Keratinocyte (primary cell): ENCODE results near the gene OR5K2. TPM values are rescaled to one million over a fixed set of nuclear protein-coding genes. Genes with fewer than 3 reads are reported as not detected.
A peak's percentile ranks its signal among the peaks of the same experiment; 100 is the strongest.

Source experiments
- DNase-seq: peaks from one replicate; pipeline ENCODE4 v3.0.0-alpha.2; 2011; ENCODE audit warnings: low read depth, missing footprints, low spot score
- FAIRE-seq: peaks from 2 replicates; lab custom pipeline; 2011; peaks lifted over from hg19 to GRCh38; lab: Jason Lieb, UNC
- H2AFZ ChIP-seq: 2 replicates; pipeline ENCODE4 v1.6.0; 2012; ENCODE audit warnings: low read length, control low read depth, inconsistent platforms; ENCODE audit not compliant: control insufficient read depth
- H3K27ac ChIP-seq: 2 replicates; pipeline ENCODE4 v1.5.1; 2011; ENCODE audit warnings: low read length; ENCODE audit not compliant: control insufficient read depth, insufficient read depth
- H3K27me3 ChIP-seq: 3 replicates; pipeline ENCODE4 v1.6.0; 2011; ENCODE audit warnings: low read length; ENCODE audit not compliant: control insufficient read depth, insufficient read depth; ENCODE audit errors: extremely low read depth
- H3K36me3 ChIP-seq, 2 experiments: 2 replicates in 1 of 2; 3 replicates in 1 of 2; pipeline ENCODE4 v1.5.1; 2011; ENCODE audit warnings: low read length in 2 of 2, mild to moderate bottlenecking in 1 of 2; ENCODE audit not compliant: control insufficient read depth in 2 of 2, insufficient read depth in 2 of 2; ENCODE audit errors: extremely low read depth in 1 of 2
- H3K4me1 ChIP-seq: 3 replicates; pipeline ENCODE4 v1.5.1; 2011; ENCODE audit warnings: low read length; ENCODE audit not compliant: control insufficient read depth, insufficient read depth; ENCODE audit errors: extremely low read depth
- H3K4me2 ChIP-seq: 3 replicates; pipeline ENCODE4 v1.6.0; 2011; ENCODE audit warnings: low read depth, low read length; ENCODE audit not compliant: control insufficient read depth, insufficient read depth; ENCODE audit errors: extremely low read depth
- H3K4me3 ChIP-seq, 3 experiments: fragments of 200-600 bp in 1 of 3; sonication (generic) in 1 of 3; 2 replicates in 2 of 3; 3 replicates in 1 of 3; pipeline ENCODE4 v1.5.1; 2011 to 2016; ENCODE audit warnings: low read length in 3 of 3, mild to moderate bottlenecking in 3 of 3, control low read depth in 2 of 3, inconsistent platforms in 1 of 3, low read depth in 1 of 3, mixed read lengths in 1 of 3, mixed run types in 1 of 3, moderate library complexity in 1 of 3; ENCODE audit not compliant: control insufficient read depth in 2 of 3, insufficient read depth in 2 of 3; ENCODE audit errors: extremely low read depth in 1 of 3
- H3K79me2 ChIP-seq: 2 replicates; pipeline ENCODE4 v1.6.0; 2012; ENCODE audit warnings: low read length; ENCODE audit not compliant: control insufficient read depth, insufficient read depth
- H3K9ac ChIP-seq: 3 replicates; pipeline ENCODE4 v1.6.0; 2011; ENCODE audit warnings: low read length; ENCODE audit not compliant: control insufficient read depth, insufficient read depth; ENCODE audit errors: extremely low read depth
- H3K9me1 ChIP-seq: 3 replicates; pipeline ENCODE4 v1.6.0; 2011; ENCODE audit warnings: low read length; ENCODE audit not compliant: control insufficient read depth, insufficient read depth; ENCODE audit errors: extremely low read depth
- H3K9me3 ChIP-seq: 2 replicates; pipeline ENCODE4 v1.5.1; 2012; ENCODE audit warnings: low read depth, low read length; ENCODE audit not compliant: control insufficient read depth
- H4K20me1 ChIP-seq: 3 replicates; pipeline ENCODE4 v1.6.0; 2011; ENCODE audit warnings: low read length; ENCODE audit not compliant: control insufficient read depth, insufficient read depth; ENCODE audit errors: extremely low read depth
- CTCF ChIP-seq, 3 experiments: IDR thresholded peaks in 1 of 3; conservative IDR thresholded peaks in 1 of 3; optimal IDR thresholded peaks in 1 of 3; 2 replicates in 2 of 3; 3 replicates in 1 of 3; pipeline versions ENCODE3 to v1.5.1; 2011; ENCODE audit warnings: low read length in 3 of 3, mild to moderate bottlenecking in 3 of 3, moderate library complexity in 2 of 3, control low read depth in 1 of 3, inconsistent platforms in 1 of 3; ENCODE audit not compliant: insufficient read depth in 2 of 3; ENCODE audit errors: extremely low read depth in 1 of 3
- EZH2 ChIP-seq: IDR thresholded peaks from one replicate; pipeline ENCODE4 v1.6.1; 2012; ENCODE audit warnings: inconsistent platforms, mild to moderate bottlenecking, low read length, moderate library complexity
- dilution Hi-C: fragments of 300-500 bp; cut with MboI; formaldehyde crosslinking; loops from one replicate; pipeline ENCODE4 v1.7.0; 2020; ENCODE audit warnings: low sequenced_read_pairs; ENCODE audit not compliant: extremely low pct_ligation_motif_present
- polyA plus RNA-seq, 5 experiments: library from polyadenylated mRNA; depleted of rRNA in 3 of 5; stranded (reverse) in 3 of 5; stranded (forward) in 1 of 5; unstranded in 1 of 5; fragments of >200 nt; gene quantifications; 1 replicate in 1 of 5; 2 replicates in 3 of 5; 3 replicates in 1 of 5; pipeline versions ENCODE4 v1.2.1 to v1.2.3, GENCODE V29; 2011 to 2012; ENCODE audit warnings: missing spikeins in 2 of 5, low read depth in 1 of 5, low replicate concordance in 1 of 5

OR5K2 gene
- polyA plus RNA-seq, 1 donor (not counting 4 experiments of a cell fraction or from before 2014, with no cell fraction given) = not detected

- Histone ChIP-seq H2AFZ (no peak overlapping the region), H3K27me3 (no peaks in the 10 kb centered on the region), H3K4me1 (peaks cover 20% of the 10 kb centered on the region), H3K36me3 (peaks cover 6 to 8% of the 10 kb centered on the region in 2 experiments), H3K4me3 (no peak overlapping the region), H3K9me1 (no peaks in the 10 kb centered on the region), H3K27ac (peak overlapping the region; percentile 81), H4K20me1 (no peaks in the 10 kb centered on the region), H3K79me2 (peaks cover 3% of the 10 kb centered on the region), H3K4me2 (peak overlapping the region; percentile 58), H3K9me3 (no peaks in the 10 kb centered on the region), H3K9ac (peak overlapping the region; percentile 14)
- DNase-seq = peak; percentile 77
- dilution Hi-C loops = no loop called here
- TF ChIP-seq EZH2 = no peak
- FAIRE-seq = peak; percentile 90
Measured at GRCh38 chr3:98513091-98513511, 15.6 kb downstream of the OR5K2 start.

- no peaks in the 10 kb centered on the region for H3K9me3 ChIP-seq
- H3K27ac ChIP-seq = peak overlapping the region; percentile 68
- H3K9ac ChIP-seq = no peak overlapping the region
- peaks cover 20% of the 10 kb centered on the region for H3K4me1 ChIP-seq
- FAIRE-seq = no peak
- dilution Hi-C loops = no loop called here
- H3K36me3 ChIP-seq = peaks cover 7 to 10% of the 10 kb centered on the region in 2 experiments
- no peak overlapping the region for H2AFZ ChIP-seq
- H3K79me2 ChIP-seq = peaks cover 8% of the 10 kb centered on the region
- H3K27me3 ChIP-seq = no peaks in the 10 kb centered on the region
- TF ChIP-seq EZH2 (no peak), CTCF (optimal IDR thresholded peaks at IDR 0.05 in 1 of 3, IDR thresholded peaks at IDR 0.05 in 1 of 3, conservative IDR thresholded peaks at IDR 0.05 in 1 of 3; ENCODE audit: extremely low read depth in 1 of 3, insufficient read depth in 2 of 3, low read length in 3 of 3) (no peak)
- H3K4me2 ChIP-seq = peak overlapping the region; percentile 36
- DNase-seq = no peak
- H3K4me3 ChIP-seq = no peak overlapping the region
- no peaks in the 10 kb centered on the region for H3K9me1 ChIP-seq
- H4K20me1 ChIP-seq = no peaks in the 10 kb centered on the region
Measured at GRCh38 chr3:98513736-98514135, 16.3 kb downstream of the OR5K2 start.

GRCh38 chr3:98514948-98515347 is 17.5 kb downstream of the OR5K2 start:
- DNase-seq = no peak
- no peak for FAIRE-seq
- H3K27ac ChIP-seq = no peak overlapping the region
- H3K4me1 ChIP-seq = peaks cover 20% of the 10 kb centered on the region
- H3K4me3 ChIP-seq = no peak overlapping the region
- H3K9ac ChIP-seq = no peak overlapping the region
- TF ChIP-seq EZH2 = no peak
- no peak for TF ChIP-seq CTCF (optimal IDR thresholded peaks at IDR 0.05 in 1 of 3, IDR thresholded peaks at IDR 0.05 in 1 of 3, conservative IDR thresholded peaks at IDR 0.05 in 1 of 3; ENCODE audit: extremely low read depth in 1 of 3, insufficient read depth in 2 of 3, low read length in 3 of 3)
- no peaks in the 10 kb centered on the region for H3K9me1 ChIP-seq
- no peaks in the 10 kb centered on the region for H3K27me3 ChIP-seq
- peaks cover 7 to 13% of the 10 kb centered on the region in 2 experiments for H3K36me3 ChIP-seq
- peaks cover 19% of the 10 kb centered on the region for H3K79me2 ChIP-seq
- no peak overlapping the region for H3K4me2 ChIP-seq
- dilution Hi-C loops = no loop called here
- H4K20me1 ChIP-seq = no peaks in the 10 kb centered on the region
- H2AFZ ChIP-seq = no peak overlapping the region
- H3K9me3 ChIP-seq = no peaks in the 10 kb centered on the region
